HUES6 (cell line): ENCODE data around the gene TP63.

Experiments
- H3K27ac ChIP-seq: 2 replicates; pipeline ENCODE4 v1.7.0; 2013; ENCODE audit warnings: low read depth, mild to moderate bottlenecking, low read length, inconsistent platforms
- H3K27me3 ChIP-seq: 2 replicates; pipeline ENCODE4 v1.6.1; 2013; ENCODE audit warnings: low read length; ENCODE audit not compliant: control insufficient read depth, insufficient read depth
- H3K36me3 ChIP-seq: 2 replicates; pipeline ENCODE4 v1.6.1; 2013; ENCODE audit warnings: low read length; ENCODE audit not compliant: control insufficient read depth, insufficient read depth
- H3K4me1 ChIP-seq: 2 replicates; pipeline ENCODE4 v1.6.1; 2013; ENCODE audit warnings: low read length; ENCODE audit not compliant: control insufficient read depth, insufficient read depth
- H3K4me3 ChIP-seq: 2 replicates; pipeline ENCODE4 v1.5.1; 2013; ENCODE audit warnings: low read depth, low read length
- H3K9ac ChIP-seq: one replicate; pipeline ENCODE4 v1.6.1; 2013; ENCODE audit warnings: mild to moderate bottlenecking, low read length
- H3K9me3 ChIP-seq: 2 replicates; pipeline ENCODE4 v1.6.1; 2013; ENCODE audit warnings: low read depth, low read length; ENCODE audit not compliant: control insufficient read depth, insufficient read depth

Gene TP63

GRCh38 chr3:189778340-189778950 is 147.3 kb downstream of the TP63 start:
- Histone ChIP-seq H3K9ac (no peak overlapping the region), H3K27me3 (peaks cover 84% of the 10 kb centered on the region), H3K27ac (no peak overlapping the region), H3K9me3 (no peaks in the 10 kb centered on the region), H3K4me1 (peaks cover 3% of the 10 kb centered on the region; the same call in 1 of the 2 replicates), H3K4me3 (no peak overlapping the region), H3K36me3 (no peaks in the 10 kb centered on the region)

GRCh38 chr3:189779166-189779565 is 148.0 kb downstream of the TP63 start:
- H3K4me1 ChIP-seq = peaks cover 3% of the 10 kb centered on the region; the same call in 1 of the 2 replicates
- H3K9ac ChIP-seq = no peak overlapping the region
- H3K36me3 ChIP-seq = no peaks in the 10 kb centered on the region
- H3K27me3 ChIP-seq = peaks cover 78% of the 10 kb centered on the region
- no peaks in the 10 kb centered on the region for H3K9me3 ChIP-seq
- H3K27ac ChIP-seq = no peak overlapping the region
- H3K4me3 ChIP-seq = no peak overlapping the region

GRCh38 chr3:189780546-189781270 is 149.5 kb downstream of the TP63 start:
- H3K9me3 ChIP-seq = no peaks in the 10 kb centered on the region
- peaks cover 3% of the 10 kb centered on the region; the same call in 1 of the 2 replicates for H3K4me1 ChIP-seq
- no peaks in the 10 kb centered on the region for H3K36me3 ChIP-seq
- H3K4me3 ChIP-seq = no peak overlapping the region
- H3K27me3 ChIP-seq = peaks cover 63% of the 10 kb centered on the region
- H3K27ac ChIP-seq = no peak overlapping the region
- no peak overlapping the region for H3K9ac ChIP-seq

- no peak overlapping the region for H3K4me3 ChIP-seq
- no peak overlapping the region for H3K9ac ChIP-seq
- H3K27me3 ChIP-seq = peaks cover 56% of the 10 kb centered on the region
- no peak overlapping the region for H3K27ac ChIP-seq
- H3K36me3 ChIP-seq = no peaks in the 10 kb centered on the region
- H3K4me1 ChIP-seq = peaks cover 3% of the 10 kb centered on the region; the same call in 1 of the 2 replicates
- no peaks in the 10 kb centered on the region for H3K9me3 ChIP-seq
Observed at GRCh38 chr3:189781415-189781814, 150.2 kb downstream of the TP63 start.

- H3K27me3 ChIP-seq = peaks cover 6% of the 10 kb centered on the region
- no peaks in the 10 kb centered on the region for H3K36me3 ChIP-seq
- H3K27ac ChIP-seq = no peak overlapping the region
- H3K9me3 ChIP-seq = no peaks in the 10 kb centered on the region
- H3K4me3 ChIP-seq = no peak overlapping the region
- no peaks in the 10 kb centered on the region for H3K4me1 ChIP-seq
- H3K9ac ChIP-seq = no peak overlapping the region
Observed at GRCh38 chr3:189786479-189787064, 155.4 kb downstream of the TP63 start.

- Histone ChIP-seq H3K4me1 (no peaks in the 10 kb centered on the region), H3K4me3 (no peak overlapping the region), H3K9me3 (no peaks in the 10 kb centered on the region), H3K27me3 (no peaks in the 10 kb centered on the region), H3K9ac (no peak overlapping the region), H3K27ac (no peak overlapping the region), H3K36me3 (no peaks in the 10 kb centered on the region)
Observed at GRCh38 chr3:189787191-189787590, 156.0 kb downstream of the TP63 start.

GRCh38 chr3:189787632-189788031 is 156.4 kb downstream of the TP63 start:
- no peaks in the 10 kb centered on the region for H3K9me3 ChIP-seq
- H3K4me1 ChIP-seq = no peaks in the 10 kb centered on the region
- no peaks in the 10 kb centered on the region for H3K27me3 ChIP-seq
- no peak overlapping the region for H3K9ac ChIP-seq
- no peaks in the 10 kb centered on the region for H3K36me3 ChIP-seq
- no peak overlapping the region for H3K4me3 ChIP-seq
- H3K27ac ChIP-seq = no peak overlapping the region

- no peak overlapping the region for H3K4me3 ChIP-seq
- no peaks in the 10 kb centered on the region for H3K9me3 ChIP-seq
- peaks cover 2% of the 10 kb centered on the region; the same call in 1 of the 2 replicates for H3K27me3 ChIP-seq
Observed at GRCh38 chr3:189789432-189789831, 158.2 kb downstream of the TP63 start.

GRCh38 chr3:189790658-189791057 is 159.5 kb downstream of the TP63 start:
- H3K9me3 ChIP-seq = no peaks in the 10 kb centered on the region
- no peak overlapping the region for H3K9ac ChIP-seq
- no peaks in the 10 kb centered on the region for H3K4me1 ChIP-seq
- H3K27me3 ChIP-seq = peaks cover 5% of the 10 kb centered on the region; the same call in 1 of the 2 replicates
- no peak overlapping the region for H3K4me3 ChIP-seq
- H3K36me3 ChIP-seq = no peaks in the 10 kb centered on the region
- no peak overlapping the region for H3K27ac ChIP-seq

More at GRCh38 chr3:189789432-189789831, 158.2 kb downstream of the TP63 start:
- H3K36me3 ChIP-seq = no peaks in the 10 kb centered on the region
- no peak overlapping the region for H3K9ac ChIP-seq
- no peak overlapping the region for H3K27ac ChIP-seq
- no peaks in the 10 kb centered on the region for H3K4me1 ChIP-seq

- Histone ChIP-seq H3K9ac (no peak overlapping the region), H3K27me3 (peaks cover 10% of the 10 kb centered on the region; the same call in 1 of the 2 replicates), H3K36me3 (no peaks in the 10 kb centered on the region), H3K27ac (no peak overlapping the region), H3K9me3 (no peaks in the 10 kb centered on the region), H3K4me3 (no peak overlapping the region), H3K4me1 (no peaks in the 10 kb centered on the region)
Observed at GRCh38 chr3:189792046-189792929, 161.1 kb downstream of the TP63 start.
